PFSK-1 (cell line): ENCODE data around the gene NCOA3.

Experiments
- FOXP2 ChIP-seq: optimal IDR thresholded peaks from 2 replicates; pipeline ENCODE3; 2011; ENCODE audit warnings: borderline replicate concordance, control low read depth, inconsistent platforms; ENCODE audit not compliant: insufficient read depth; ENCODE audit errors: extremely low read length, extremely low read depth
- POLR2AphosphoS5 ChIP-seq: IDR thresholded peaks from 2 replicates; pipeline ENCODE4 v1.6.1; 2012; ENCODE audit warnings: low read depth, mild to moderate bottlenecking, control low read depth, low read length, moderate library complexity
- SIN3A ChIP-seq: IDR thresholded peaks from 2 replicates; pipeline ENCODE4 v1.6.1; 2012; ENCODE audit warnings: mild to moderate bottlenecking, low read length, moderate library complexity, borderline replicate concordance; ENCODE audit not compliant: insufficient read depth
- TAF1 ChIP-seq: IDR thresholded peaks from 2 replicates; pipeline ENCODE4 v1.6.1; 2012; ENCODE audit warnings: low read length, control low read depth, borderline replicate concordance; ENCODE audit not compliant: insufficient read depth
- TF ChIP-seq, protein P1 (sequence below), 2 experiments: IDR thresholded peaks; 2 replicates each; pipeline versions ENCODE4 v1.6.1 to v1.8.0; 2011 to 2012; ENCODE audit warnings: low read depth in 2 of 2, low read length in 2 of 2, control low read depth in 1 of 2, inconsistent platforms in 1 of 2, mild to moderate bottlenecking in 1 of 2, moderate library complexity in 1 of 2; ENCODE audit not compliant: insufficient read depth in 1 of 2

GRCh38 chr20:47699818-47700217 lies 198.1 kb downstream of the NCOA3 start:
- TF ChIP-seq POLR2AphosphoS5, result no peak
- no peak for TF ChIP-seq TAF1
- TF ChIP-seq, protein P1, sequence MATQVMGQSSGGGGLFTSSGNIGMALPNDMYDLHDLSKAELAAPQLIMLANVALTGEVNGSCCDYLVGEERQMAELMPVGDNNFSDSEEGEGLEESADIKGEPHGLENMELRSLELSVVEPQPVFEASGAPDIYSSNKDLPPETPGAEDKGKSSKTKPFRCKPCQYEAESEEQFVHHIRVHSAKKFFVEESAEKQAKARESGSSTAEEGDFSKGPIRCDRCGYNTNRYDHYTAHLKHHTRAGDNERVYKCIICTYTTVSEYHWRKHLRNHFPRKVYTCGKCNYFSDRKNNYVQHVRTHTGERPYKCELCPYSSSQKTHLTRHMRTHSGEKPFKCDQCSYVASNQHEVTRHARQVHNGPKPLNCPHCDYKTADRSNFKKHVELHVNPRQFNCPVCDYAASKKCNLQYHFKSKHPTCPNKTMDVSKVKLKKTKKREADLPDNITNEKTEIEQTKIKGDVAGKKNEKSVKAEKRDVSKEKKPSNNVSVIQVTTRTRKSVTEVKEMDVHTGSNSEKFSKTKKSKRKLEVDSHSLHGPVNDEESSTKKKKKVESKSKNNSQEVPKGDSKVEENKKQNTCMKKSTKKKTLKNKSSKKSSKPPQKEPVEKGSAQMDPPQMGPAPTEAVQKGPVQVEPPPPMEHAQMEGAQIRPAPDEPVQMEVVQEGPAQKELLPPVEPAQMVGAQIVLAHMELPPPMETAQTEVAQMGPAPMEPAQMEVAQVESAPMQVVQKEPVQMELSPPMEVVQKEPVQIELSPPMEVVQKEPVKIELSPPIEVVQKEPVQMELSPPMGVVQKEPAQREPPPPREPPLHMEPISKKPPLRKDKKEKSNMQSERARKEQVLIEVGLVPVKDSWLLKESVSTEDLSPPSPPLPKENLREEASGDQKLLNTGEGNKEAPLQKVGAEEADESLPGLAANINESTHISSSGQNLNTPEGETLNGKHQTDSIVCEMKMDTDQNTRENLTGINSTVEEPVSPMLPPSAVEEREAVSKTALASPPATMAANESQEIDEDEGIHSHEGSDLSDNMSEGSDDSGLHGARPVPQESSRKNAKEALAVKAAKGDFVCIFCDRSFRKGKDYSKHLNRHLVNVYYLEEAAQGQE (IDR thresholded peaks at IDR 0.05; ENCODE audit: insufficient read depth in 1 of 2, low read depth in 2 of 2, low read length in 2 of 2), result no peak
- no peak for TF ChIP-seq SIN3A
- no peak for TF ChIP-seq FOXP2
